Osteocyte (in vitro differentiated cells): ENCODE results near the gene DNAJC1. TPM values are rescaled to one million over a fixed set of nuclear protein-coding genes. Genes with fewer than 3 reads are reported as not detected.
A peak's percentile ranks its signal among the peaks of the same experiment; 100 is the strongest.

Source experiments
- DNase-seq: peaks from one replicate; pipeline ENCODE4 v3.0.0; 2021; ENCODE audit warnings: mixed read lengths; ENCODE audit not compliant: unreplicated experiment; ENCODE audit errors: extremely low spot score
- H3K27ac Mint-ChIP-seq: one replicate; pipeline ENCODE4 v1.8.0; 2021; ENCODE audit warnings: mild to moderate bottlenecking, mixed read lengths; ENCODE audit not compliant: unreplicated experiment
- H3K27me3 Mint-ChIP-seq: one replicate; pipeline ENCODE4 v1.8.0; 2021; ENCODE audit warnings: mixed read lengths; ENCODE audit not compliant: unreplicated experiment
- H3K36me3 Mint-ChIP-seq: one replicate; pipeline ENCODE4 v1.8.0; 2021; ENCODE audit warnings: mixed read lengths; ENCODE audit not compliant: unreplicated experiment
- H3K4me1 Mint-ChIP-seq: one replicate; pipeline ENCODE4 v1.8.0; 2021; ENCODE audit warnings: mixed read lengths; ENCODE audit not compliant: unreplicated experiment
- H3K4me3 Mint-ChIP-seq: one replicate; pipeline ENCODE4 v1.8.0; 2021; ENCODE audit warnings: mild to moderate bottlenecking, moderate library complexity, mixed read lengths; ENCODE audit not compliant: unreplicated experiment
- H3K9me3 Mint-ChIP-seq: one replicate; pipeline ENCODE4 v1.8.0; 2021; ENCODE audit warnings: mixed read lengths; ENCODE audit not compliant: unreplicated experiment
- CTCF ChIP-seq: fragments of 200-600 bp; sonication (generic); IDR thresholded peaks from 2 replicates; pipeline ENCODE4 v1.5.0; 2021; ENCODE audit warnings: antibody characterized with exemption, mild to moderate bottlenecking, moderate library complexity
- total RNA-seq: library from RNA; stranded (reverse); gene quantifications from 2 replicates; pipeline ENCODE4 v1.2.1, GENCODE V29; 2021

The DNAJC1 gene
- total RNA-seq, 1 donor from 2014 or later = 38.4 TPM

GRCh38 chr10:21919117-21919516 lies 84.4 kb downstream of the DNAJC1 start:
- Mint-ChIP-seq H3K27ac (no peak overlapping the region), H3K36me3 (peaks cover 5% of the 10 kb centered on the region), H3K4me3 (no peak overlapping the region), H3K4me1 (no peaks in the 10 kb centered on the region), H3K27me3 (no peaks in the 10 kb centered on the region), H3K9me3 (no peaks in the 10 kb centered on the region)
- no peak for TF ChIP-seq CTCF
- DNase-seq = no peak

GRCh38 chr10:21912625-21913024 lies 90.9 kb downstream of the DNAJC1 start:
- no peak for DNase-seq
- H3K4me1 Mint-ChIP-seq = peaks cover 25% of the 10 kb centered on the region
- no peak overlapping the region for H3K4me3 Mint-ChIP-seq
- TF ChIP-seq CTCF = no peak
- H3K36me3 Mint-ChIP-seq = peaks cover 7% of the 10 kb centered on the region
- H3K27ac Mint-ChIP-seq = peak overlapping the region; percentile 64
- H3K27me3 Mint-ChIP-seq = no peaks in the 10 kb centered on the region
- H3K9me3 Mint-ChIP-seq = no peaks in the 10 kb centered on the region

- Mint-ChIP-seq H3K9me3 (no peaks in the 10 kb centered on the region), H3K27me3 (no peaks in the 10 kb centered on the region), H3K36me3 (peaks cover 7% of the 10 kb centered on the region), H3K27ac (no peak overlapping the region), H3K4me3 (no peak overlapping the region), H3K4me1 (peaks cover 25% of the 10 kb centered on the region)
- DNase-seq = no peak
- TF ChIP-seq CTCF = no peak
Observed at GRCh38 chr10:21910798-21911197, 92.7 kb downstream of the DNAJC1 start.

GRCh38 chr10:21907436-21907835 lies 96.1 kb downstream of the DNAJC1 start:
- Mint-ChIP-seq H3K4me1 (peaks cover 10% of the 10 kb centered on the region), H3K27me3 (no peaks in the 10 kb centered on the region), H3K9me3 (no peaks in the 10 kb centered on the region), H3K27ac (no peak overlapping the region), H3K36me3 (peaks cover 11% of the 10 kb centered on the region), H3K4me3 (no peak overlapping the region)
- DNase-seq = no peak
- TF ChIP-seq CTCF = no peak

GRCh38 chr10:21904930-21905329 lies 98.6 kb downstream of the DNAJC1 start:
- no peaks in the 10 kb centered on the region for H3K4me1 Mint-ChIP-seq
- H3K4me3 Mint-ChIP-seq = no peak overlapping the region
- H3K27me3 Mint-ChIP-seq = no peaks in the 10 kb centered on the region
- no peak overlapping the region for H3K27ac Mint-ChIP-seq
- no peak for TF ChIP-seq CTCF
- no peak for DNase-seq
- peaks cover 11% of the 10 kb centered on the region for H3K36me3 Mint-ChIP-seq
- no peaks in the 10 kb centered on the region for H3K9me3 Mint-ChIP-seq
